WI38 (cell line): ENCODE results near the gene NOC2L.

ENCODE experiments used
- H3K4me3 ChIP-seq: 2 replicates; pipeline ENCODE4 v1.5.1; 2011; ENCODE audit warnings: low read depth, mild to moderate bottlenecking, control low read depth, low read length
- TF ChIP-seq, protein P1 (sequence below): IDR thresholded peaks from 2 replicates; pipeline ENCODE4 v1.5.1; 2012; ENCODE audit warnings: low read depth, mild to moderate bottlenecking, control low read depth, low read length

NOC2L gene

DNA sequence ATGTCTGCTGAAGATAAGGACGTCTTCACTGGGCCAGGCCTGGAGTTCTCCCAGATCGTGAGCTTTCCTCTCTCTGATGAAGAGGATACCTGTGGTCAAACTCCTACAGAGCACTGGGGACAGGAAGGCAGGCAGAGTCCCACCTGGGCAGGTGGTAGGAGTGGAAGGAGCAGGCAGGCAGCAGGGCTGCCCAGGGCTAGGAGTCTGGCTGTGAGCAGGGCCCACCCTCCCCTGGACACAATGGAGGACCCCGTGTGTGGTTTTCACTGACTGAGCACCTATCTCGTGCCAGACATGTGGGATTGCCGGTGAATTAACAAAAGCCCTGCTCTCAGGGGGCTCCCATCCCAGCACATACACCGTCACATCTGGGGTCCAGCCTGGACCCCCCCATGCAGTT lies 40.2 kb downstream of the NOC2L start:
- TF ChIP-seq, protein P1, sequence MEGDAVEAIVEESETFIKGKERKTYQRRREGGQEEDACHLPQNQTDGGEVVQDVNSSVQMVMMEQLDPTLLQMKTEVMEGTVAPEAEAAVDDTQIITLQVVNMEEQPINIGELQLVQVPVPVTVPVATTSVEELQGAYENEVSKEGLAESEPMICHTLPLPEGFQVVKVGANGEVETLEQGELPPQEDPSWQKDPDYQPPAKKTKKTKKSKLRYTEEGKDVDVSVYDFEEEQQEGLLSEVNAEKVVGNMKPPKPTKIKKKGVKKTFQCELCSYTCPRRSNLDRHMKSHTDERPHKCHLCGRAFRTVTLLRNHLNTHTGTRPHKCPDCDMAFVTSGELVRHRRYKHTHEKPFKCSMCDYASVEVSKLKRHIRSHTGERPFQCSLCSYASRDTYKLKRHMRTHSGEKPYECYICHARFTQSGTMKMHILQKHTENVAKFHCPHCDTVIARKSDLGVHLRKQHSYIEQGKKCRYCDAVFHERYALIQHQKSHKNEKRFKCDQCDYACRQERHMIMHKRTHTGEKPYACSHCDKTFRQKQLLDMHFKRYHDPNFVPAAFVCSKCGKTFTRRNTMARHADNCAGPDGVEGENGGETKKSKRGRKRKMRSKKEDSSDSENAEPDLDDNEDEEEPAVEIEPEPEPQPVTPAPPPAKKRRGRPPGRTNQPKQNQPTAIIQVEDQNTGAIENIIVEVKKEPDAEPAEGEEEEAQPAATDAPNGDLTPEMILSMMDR: no peak
- no peak overlapping the region for H3K4me3 ChIP-seq

DNA sequence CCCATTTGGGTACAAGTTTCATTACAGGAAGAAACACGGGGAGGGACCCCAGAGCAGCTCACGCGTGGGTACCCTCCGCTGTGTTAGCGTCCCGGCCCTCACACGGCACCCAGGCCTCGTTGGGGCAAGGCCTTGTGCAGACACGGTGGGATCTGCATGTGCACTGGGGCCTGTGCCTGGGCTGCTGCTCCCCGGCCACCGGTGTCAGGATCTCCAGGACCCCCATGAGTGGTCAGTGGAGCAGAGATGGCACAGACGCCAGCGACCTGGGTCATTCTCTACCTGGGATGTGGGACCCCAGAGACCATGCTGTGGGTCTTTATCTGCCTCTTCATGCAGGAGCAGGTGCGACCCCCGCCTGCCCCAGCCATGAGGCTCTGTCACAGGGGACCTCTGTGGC lies 40.7 kb downstream of the NOC2L start:
- TF ChIP-seq, protein P1: no peak
- no peak overlapping the region for H3K4me3 ChIP-seq

DNA sequence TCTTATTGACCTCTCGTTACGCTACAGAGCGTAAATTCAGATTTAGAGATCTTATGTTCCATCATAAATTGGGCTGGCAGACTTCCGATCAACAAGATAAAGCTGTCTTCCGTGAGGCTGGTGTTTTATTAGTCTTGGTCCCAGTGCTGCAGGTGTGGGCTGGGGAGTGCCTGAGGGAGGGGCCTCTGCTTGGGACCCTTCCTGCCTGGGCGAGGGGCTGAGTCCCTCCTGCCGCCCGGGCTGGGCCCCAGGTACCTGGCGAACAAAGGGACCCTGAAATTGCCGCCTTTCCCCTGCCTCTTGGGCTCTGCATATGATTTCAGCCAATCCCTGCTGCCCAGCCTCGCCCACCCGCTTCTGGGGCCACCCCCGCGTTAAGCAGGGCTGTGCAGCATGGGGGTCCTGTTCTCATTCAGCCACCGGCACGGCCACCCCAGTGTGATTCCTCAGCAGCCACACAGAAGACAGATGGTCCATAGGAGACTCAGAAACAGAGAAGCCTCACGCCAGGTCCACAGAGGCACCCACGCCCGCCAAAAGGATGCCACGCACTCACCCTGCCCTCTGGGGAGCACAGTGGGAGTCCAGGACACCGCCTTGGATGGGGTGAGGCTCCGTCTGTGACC lies 41.5 kb downstream of the NOC2L start:
- TF ChIP-seq, protein P1: no peak
- no peak overlapping the region for H3K4me3 ChIP-seq

DNA sequence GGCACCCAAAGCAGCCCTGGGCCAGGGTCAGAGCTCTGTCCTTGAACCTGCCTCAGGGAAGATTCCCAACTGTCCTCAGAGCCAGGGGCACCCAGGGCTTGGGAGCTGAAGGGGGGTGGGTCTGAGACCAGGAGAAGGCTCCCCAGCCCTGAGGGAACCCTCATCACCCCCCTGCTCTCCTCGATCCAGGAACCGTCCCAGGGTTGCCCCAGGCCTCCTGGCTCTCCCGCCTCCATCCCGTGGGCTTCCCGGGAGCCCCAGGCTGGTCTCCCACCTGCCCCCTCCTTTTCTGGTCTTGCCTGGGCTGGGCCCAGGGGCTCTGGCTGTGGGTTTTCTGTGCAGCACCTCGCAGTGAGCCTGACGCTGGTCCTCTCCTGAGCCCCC lies 42.0 kb downstream of the NOC2L start:
- TF ChIP-seq, protein P1: no peak
- H3K4me3 ChIP-seq: no peak overlapping the region

DNA sequence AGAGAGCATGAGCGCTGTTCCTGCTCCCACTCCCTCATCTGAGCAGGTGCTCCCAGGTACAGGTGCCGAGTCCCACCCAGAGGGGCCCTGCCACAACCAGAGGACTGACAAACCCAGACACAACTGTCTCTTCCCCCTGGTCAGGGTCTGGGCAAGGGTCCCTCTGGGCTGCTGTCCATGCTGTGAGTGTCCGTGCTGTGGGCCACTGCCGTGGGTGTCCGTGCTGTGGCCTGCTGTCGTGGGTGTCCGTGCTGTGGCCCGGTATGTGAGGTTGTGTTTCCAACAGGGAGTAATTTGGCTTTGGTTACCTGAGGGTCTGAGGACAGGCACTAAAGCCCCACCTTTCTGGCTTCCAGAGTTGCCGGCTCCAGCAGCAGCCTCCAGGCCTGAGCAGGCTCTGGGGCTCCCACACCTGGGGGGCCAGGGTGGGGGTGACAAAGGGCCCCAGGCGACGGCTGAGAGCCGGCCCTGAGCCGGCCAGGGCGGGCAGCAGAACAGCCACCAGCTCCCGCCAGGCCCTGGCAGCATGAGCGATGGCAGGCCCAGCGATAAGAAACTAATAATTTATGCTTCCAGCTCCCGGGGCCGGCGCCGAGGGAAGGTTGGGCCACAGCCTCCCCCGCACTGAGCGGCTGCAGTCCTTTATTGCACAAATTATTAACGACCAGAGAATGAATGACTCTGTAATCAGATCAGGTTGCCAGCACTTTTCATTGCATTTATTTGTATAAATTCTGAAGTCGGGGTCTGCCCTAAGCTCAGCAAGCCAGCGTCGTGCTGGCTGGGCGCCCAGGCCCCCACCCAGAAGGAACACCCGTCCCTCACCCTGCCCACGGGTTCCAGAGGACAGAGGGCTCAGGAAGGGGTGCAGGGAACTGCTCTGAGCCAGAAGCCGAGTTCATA lies 42.6 kb downstream of the NOC2L start:
- TF ChIP-seq, protein P1: no peak

DNA sequence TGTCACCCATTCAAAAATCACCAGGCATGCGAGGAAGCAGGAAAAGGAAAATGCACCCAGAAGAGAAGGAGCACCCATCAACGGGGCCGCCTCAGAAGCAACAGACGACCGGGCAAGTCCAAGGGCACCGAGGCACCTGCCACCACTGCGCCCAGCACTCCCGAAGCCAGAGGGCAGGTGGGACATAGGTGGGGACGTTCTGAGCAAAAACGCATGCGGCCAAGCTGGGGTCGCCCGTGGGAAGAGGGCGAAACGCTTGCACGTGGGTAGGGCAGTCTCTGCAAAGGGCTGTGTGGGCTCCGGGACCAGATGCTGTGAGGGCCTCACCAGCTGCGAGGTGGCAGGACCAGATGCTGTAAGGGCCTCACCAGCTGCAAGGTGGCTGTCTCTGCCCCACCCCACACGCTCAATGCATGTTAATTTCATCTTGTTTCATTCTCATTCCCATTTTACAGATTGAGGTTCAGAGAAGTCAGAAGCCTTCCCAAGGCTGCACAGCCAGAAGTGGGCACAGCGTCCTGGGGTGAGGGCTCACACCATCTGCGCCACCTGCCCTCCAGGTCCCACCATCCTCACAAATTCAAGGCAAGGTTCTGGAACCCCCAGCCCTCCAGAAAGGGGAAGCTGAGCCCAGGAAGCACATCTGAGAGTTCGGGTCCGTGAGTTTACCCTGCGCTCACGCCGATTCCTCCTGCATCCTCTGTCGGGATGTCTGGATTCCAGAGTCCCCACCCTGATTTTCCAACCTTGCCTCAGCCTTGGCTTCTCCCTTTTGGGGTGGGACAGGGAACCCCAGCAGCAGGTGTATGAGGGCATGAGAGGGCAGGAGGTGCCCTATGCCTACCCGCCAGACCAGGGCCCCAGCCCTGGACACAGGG lies 43.5 kb downstream of the NOC2L start:
- TF ChIP-seq, protein P1: no peak
- H3K4me3 ChIP-seq: no peak overlapping the region

More for the DNA sequence above, 42.6 kb downstream of the NOC2L start:
- H3K4me3 ChIP-seq: no peak overlapping the region
